GM18519 (cell line): ENCODE measurements around the gene ZCCHC3.
"Not testable (repeated sequence)": the region's sequence is repeated elsewhere in the genome, so short reads cannot be mapped to it uniquely, and the experiment has no call there.

Experiments
- ATAC-seq: cut with Tn5 transposase; IDR thresholded peaks from one replicate; pipeline ENCODE4 v1.9.1; 2021; ENCODE audit warnings: mild to moderate bottlenecking, moderate library complexity; ENCODE audit not compliant: unreplicated experiment, low FRiP score

ZCCHC3 gene, protein sequence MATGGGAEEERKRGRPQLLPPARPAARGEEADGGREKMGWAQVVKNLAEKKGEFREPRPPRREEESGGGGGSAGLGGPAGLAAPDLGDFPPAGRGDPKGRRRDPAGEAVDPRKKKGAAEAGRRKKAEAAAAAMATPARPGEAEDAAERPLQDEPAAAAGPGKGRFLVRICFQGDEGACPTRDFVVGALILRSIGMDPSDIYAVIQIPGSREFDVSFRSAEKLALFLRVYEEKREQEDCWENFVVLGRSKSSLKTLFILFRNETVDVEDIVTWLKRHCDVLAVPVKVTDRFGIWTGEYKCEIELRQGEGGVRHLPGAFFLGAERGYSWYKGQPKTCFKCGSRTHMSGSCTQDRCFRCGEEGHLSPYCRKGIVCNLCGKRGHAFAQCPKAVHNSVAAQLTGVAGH

DNA sequence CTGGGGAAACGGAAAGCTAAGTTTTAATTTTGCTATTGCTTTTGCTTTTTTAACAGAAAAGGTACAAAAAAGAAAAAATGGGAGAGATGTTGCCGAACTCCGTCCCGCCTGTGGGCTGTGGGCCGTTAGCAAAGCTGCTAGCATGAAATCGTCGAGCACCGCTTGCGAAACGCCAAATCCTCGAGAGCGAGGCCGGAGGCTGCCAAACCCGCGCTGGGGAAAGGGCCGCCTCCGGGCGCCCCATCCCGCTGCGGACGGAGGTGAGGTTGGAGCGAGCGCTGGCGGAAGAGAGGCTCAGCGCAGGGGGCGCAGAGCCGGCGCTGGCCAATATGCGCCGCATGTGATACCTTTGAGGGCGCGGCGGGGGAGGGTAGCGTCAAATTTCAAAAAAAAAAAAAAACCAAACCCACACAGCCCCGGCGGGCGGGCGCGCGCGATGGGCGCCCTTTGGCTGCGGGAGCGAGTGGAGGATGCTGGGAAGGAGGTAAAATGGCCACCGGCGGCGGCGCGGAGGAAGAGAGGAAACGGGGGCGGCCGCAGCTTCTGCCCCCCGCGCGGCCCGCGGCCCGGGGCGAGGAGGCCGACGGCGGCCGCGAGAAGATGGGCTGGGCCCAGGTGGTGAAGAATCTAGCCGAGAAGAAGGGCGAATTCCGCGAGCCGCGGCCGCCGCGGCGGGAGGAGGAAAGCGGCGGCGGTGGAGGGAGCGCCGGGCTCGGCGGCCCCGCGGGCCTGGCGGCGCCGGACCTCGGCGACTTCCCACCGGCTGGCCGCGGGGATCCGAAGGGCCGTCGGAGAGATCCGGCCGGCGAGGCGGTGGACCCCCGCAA is at the start of gene ZCCHC3:
Gene ZCCHC3 (plus strand): TSS at position 473 of the 827 bp plus-strand sequence. CDS start 17 bp downstream, at position 490.
- ATAC-seq = peak; percentile 44

DNA sequence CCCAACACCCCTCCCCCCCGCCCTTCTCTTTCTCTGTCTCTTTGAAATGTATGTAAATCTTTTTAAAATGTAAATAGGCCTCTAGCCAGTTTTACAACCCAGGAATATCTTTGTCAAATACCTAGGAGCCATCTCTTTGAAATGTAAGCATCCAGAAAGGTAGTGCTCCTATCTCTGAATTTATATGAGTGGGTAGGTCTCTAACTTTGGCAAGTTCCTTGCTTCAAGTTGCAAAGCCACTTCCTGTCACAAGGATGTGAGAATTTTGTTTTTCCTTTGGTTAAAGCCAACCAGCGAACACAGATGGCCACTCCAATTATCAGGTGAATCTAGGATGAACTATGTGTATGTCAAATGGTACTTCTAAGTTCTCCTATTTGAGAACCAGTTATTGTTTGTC is 46.0 kb upstream of the ZCCHC3 start:
- ATAC-seq = no peak

DNA sequence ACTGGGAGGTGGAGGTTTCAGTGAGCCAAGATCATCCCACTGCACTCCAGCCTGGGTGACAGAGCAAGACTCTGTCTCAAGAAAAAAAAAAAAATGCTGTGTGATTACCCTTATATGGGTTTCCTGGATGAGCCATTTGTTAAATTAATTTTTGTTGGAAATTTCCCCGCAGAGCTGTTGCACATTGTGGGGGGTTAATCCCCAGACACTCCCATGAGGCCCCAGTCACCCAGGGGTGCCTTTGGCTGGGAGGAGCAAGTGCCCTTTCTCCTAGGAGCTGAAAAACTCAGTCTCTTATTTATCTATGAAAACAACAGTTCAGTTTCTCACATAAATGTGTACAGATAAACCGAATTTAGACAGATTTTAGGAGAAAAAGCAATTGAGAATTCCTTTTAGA is 44.6 kb upstream of the ZCCHC3 start:
- no peak for ATAC-seq

DNA sequence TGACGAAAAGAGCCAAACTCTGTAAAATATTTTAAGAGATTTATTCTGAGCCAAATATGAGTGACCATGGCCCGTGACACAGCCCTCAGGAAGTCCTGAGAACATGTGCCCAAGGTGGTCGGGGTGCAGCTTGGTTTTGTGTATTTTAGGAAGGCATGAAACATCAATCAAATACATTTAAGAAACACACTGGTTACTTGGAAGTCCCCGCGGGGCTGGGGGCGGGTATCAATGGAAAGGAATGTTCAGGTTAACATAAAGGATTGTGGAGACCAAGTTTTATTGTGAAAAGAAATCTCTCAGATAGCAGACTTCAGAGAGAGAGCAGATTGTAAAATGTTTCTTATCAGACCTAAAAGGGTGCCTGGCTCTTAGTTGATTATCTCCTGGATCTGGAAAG is 43.9 kb upstream of the ZCCHC3 start:
- not testable (repeated sequence) for ATAC-seq

DNA sequence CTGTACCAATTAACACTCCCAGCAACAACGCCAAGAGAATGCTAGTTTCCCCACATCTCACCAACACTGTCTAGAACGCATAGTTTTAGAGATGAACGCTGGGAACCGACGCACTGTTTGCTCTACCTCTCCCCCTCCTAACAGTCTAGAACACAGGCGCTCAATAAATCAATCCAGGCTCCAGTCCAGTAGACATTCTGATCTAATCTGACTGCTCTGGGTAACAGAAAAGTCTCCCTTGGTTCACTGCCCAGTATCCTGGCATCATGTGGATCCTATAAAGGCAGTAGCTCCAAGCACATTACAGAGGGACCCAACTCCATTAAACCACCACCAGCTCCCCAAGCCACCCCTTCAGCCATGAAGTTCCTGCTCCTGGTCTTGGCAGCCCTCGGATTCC is 40.0 kb upstream of the ZCCHC3 start, which contains the start of gene DEFB132:
Gene DEFB132 (plus strand): TSS at position 306 of the 400 bp plus-strand sequence. CDS start 55 bp downstream, at position 361.
- no peak for ATAC-seq

DNA sequence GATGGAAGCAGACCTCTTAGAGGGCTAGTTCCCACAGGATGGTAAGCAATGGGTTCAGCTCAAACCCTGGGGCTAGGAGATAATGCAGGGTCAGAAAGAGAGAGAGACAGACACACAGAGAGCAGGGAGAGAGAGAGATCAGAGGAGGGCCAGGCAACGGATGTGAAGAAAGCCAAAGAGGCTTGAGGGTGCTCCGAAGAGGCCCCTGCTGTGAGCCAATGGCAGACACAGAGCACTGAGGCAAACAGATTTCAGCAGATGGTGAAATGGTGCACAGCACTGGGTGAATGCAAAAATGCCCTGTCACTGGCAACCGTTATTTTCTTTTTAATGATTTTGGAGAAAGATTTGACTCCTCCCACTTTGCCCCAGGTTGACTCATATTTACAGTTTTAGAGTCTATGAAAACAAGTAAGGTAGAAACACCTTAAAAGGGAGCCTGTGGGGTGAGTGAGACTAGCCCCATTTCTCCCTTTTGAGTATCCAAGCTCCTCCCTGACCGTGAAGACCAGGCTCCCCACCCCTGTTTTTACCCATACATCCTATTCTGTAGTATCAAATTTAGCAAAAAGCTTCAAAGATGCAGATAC is 39.0 kb upstream of the ZCCHC3 start:
- no peak for ATAC-seq

DNA sequence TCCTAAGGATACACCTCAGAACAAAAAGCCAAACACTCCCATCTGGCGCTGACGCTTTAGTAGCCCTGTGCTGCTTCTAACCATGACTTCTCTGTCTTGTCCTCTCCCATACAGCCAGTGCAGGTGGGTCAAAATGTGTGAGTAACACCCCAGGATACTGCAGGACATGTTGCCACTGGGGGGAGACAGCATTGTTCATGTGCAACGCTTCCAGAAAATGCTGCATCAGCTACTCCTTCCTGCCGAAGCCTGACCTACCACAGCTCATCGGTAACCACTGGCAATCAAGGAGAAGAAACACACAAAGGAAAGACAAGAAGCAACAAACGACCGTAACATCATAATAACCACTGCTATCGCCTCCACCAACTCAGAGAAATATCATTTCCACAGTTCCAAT is 38.4 kb upstream of the ZCCHC3 start:
- no peak for ATAC-seq

DNA sequence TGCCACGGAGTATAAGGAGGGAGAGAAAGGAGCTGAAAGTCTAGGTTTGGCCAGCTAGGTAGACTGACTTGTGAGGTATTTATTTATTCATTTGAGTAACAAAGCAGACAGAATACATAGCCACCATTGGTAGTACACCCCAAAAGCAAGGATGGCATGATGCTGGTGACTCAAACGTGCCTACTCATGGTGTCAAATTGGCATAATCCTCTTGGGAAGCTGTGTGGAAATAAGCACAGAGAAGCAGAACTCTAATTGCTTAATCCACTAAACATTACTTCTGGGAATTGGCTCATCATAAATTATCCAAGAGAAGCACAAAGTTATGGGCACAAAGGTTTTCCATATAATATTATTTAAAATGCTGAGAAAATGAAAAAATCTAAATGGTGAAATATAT is 37.4 kb upstream of the ZCCHC3 start:
- ATAC-seq = no peak

DNA sequence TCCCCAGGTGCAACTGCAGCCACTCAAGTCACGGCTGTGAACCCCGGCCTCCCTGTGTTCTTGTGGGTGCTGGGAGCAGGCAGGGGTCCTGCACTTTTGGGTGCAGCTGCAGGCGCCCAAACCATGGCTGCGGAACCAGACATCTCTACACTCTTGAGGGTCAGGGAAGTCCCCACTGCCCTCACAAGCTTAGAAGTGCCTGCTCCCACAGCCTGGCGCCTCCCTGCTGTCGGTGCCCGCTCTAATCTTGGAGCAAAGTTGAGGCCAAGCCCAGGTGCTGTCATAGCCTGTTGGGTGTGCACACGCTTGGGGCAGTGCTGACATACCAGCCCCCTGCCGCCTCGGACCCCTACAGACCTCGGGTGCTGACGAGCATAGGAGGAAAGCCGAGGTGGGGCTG is 33.7 kb upstream of the ZCCHC3 start:
- ATAC-seq = no peak

DNA sequence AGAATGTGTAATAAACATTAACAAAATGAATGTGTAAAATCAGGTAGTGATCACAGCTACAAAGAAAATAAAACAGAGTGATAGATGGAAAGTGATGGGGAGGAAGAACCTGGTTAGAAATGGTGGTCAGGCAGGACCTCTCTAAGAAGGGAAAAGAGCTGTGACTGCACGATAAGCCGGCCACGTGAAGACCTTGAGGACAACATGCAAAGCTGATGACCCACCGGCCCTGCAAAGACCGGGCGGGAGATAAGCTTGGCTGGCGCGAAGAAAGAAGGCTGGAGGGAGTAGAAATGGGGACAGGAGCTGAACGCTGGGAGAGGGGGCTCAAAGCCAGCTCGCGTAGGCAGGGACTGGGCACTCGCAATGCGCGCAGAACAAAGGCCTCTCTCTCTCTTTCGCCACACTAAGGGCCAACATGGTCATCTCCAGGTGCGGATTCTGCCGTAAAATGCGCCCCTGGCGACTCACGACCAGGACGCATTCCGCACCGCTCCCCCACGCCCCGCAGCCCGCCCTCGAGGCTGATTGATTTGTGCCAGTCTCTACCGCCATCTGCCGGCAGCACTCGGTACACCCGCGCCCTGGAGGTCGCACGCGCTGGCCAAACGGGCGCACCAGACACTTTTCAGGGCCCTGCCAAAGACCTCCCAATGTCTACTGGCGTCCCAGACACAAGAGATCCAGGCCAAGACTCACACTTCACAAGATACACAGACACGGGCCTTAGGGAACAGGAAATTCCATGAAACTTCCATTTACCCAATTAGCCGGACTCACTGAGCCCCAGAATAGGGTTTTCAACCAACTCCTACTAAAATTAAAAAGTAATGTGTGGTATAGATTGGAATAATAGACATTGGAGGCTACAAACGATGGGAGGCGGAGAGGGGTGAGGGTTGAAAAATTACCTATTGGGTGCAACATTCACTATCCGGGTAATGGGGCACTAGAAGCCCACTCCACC is 30.5 kb upstream of the ZCCHC3 start:
- ATAC-seq = peak; percentile 71

DNA sequence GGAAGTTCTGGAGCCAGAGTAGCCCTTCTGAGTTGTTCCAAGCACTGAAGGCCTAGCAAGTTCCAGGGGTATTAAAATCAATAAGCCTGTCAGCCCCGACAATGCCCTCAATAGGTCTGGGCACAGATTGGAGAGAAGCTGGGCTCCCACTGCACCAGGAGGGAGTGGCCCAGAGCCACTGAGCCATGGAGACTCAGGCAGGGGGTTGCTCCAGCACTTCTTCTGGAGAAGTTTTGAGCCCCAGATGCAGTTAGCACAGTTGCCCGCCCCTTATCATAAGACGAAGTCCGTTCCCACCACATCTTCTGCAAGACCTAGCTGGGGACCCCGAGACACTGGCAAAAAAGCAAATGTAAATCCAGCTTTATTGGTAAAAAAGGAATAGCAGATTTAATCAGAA is 26.9 kb upstream of the ZCCHC3 start:
- no peak for ATAC-seq

DNA sequence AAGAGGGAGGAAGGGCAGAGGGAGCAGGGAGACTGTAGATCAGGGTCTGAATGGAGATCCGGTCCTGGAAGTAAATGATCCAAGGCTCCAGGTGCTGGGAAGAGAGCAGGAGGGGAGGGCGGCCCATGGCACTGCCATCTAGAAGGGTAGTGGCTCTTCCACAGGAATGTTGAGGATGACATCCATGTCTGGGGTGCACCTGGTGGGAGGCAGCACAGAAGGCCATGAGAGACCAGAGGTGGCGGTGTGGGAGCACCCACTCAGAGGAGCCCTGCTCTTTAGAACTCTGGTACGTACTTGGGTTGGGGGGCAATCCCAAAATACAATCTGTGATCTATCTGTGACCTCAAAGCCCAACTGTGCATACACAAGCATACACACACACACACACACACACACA is 26.3 kb upstream of the ZCCHC3 start:
- no peak for ATAC-seq

DNA sequence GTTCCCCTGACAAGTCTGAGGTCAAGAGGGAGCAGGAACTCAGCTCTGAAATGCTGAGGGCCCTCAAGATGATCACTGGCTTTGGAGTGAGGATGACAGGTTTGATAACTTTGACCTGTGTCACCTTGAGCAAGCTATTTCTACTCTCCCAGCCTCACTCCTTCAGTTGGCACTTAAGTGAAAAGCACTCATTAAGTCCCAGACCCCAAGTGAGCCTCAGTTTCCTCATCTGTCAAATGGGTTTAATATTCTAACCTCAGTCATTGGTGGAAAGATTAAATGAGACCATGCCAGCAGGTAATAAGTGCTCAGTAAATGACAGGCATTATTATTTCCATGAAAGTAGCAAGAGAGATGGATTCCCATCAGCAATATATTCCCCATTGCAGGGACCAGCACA is 25.8 kb upstream of the ZCCHC3 start:
- no peak for ATAC-seq

DNA sequence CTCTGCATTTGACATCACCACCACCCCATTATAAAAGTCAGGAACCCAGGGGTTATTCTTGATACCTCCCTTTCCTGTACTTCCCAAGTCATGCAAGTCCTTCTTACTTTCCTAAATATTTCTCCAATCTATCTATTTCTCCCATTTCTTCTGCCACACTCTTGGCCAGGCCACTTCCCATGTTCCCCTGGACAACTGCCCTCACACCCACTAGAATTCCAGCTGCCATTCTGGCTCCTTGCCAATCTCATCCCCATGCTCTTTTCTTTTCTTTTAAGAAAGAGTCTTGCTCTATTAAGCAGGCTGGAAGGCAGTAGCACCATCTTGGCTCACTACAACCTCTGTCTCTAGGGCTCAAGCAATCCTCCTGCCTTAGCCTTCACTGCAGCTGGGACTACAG is 24.7 kb upstream of the ZCCHC3 start:
- ATAC-seq = no peak

DNA sequence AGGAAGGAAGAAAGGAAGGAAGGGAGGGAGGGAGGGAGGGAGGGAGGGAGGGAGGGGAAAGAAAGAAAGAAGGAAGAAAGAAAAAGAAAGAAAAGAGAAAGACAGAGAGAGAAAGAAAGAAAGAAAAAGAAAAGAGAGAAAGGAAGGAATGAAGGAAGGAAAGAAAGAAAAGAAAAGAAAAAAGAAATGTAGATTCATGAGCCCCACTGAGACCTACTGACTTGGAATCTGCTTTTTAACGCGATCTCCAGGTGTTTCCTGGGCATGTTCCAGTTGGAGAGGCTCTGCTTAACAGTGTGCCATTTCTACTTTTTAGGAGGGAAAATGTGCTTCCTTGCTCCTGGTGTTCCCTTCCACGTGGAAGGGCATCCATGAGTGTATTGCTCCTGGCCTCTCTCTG is 23.5 kb upstream of the ZCCHC3 start:
- no peak for ATAC-seq

DNA sequence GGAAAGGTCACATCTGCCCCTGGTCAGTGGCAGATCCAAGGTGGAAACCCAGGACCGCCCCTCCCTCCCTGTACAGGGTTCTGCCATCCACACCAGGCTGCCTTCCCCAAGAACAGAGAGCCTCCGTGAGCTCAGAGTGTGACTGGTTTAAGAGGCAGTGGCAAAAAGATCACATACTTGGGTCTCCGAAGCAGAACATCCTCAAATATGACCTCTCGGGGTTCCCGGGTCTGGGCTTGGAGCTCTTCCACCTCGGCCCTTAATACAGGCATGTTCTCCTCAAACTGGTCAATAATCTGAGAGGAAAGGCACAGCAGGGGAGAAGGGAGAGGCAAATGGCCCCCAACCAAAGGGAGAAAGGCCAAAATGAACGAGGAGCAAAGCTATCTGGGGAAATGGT is 21.6 kb upstream of the ZCCHC3 start:
- no peak for ATAC-seq

DNA sequence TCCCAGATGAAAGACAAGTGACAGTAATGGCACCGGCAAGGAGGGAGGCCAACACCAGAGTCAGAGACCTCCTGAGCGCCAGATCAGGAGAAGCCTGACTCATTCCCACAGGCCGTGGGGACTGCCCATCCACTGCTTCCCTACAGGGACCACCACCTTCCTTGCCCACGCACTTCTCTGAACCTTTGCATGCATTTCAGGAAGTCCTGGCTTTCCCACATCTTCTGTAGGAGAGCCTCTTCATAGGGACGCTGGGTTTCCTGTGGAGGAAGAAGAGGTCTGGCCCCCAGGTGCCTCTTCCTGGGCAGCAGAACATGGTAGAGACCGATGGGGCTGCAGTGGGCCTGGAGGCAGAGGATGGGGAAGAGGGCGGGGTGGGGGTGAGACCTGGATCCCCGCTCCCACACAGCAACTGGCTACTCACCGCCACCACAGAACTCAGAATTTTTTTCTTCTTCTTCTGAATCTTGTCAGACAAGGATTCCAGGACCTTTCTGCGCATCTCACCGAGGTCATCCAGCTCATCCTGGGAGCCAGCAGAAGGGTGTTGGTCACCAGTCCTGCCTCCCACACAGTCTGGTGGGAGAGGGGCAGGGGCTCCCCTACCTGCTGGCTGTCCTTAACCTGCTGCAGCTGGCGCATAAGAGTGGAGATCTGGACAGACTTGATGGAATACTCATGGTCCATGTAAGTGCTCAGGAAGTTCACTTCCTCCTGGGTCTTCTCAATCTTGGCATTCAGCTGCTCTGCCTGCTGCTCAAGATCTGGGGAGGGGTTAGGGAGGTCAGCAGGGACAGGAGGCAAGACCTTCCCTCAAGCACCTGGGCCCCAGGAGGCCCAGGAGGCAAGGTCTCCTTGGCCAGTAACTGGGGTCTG is 20.5 kb upstream of the ZCCHC3 start:
- no peak for ATAC-seq

DNA sequence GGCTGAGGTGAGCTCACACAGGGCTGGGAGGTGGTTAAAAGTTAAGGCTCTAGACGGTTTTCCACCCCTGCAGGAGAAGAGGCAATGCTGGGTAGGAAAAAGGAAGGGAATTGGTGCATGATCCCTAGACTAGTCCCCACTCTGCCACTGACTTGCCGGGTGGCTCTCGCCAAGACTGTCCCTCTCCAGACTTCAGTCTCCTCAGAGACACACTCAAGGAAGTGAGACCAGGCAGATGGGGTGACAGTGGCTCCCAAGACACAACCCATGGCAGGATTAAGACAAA is 19.9 kb upstream of the ZCCHC3 start:
- no peak for ATAC-seq

DNA sequence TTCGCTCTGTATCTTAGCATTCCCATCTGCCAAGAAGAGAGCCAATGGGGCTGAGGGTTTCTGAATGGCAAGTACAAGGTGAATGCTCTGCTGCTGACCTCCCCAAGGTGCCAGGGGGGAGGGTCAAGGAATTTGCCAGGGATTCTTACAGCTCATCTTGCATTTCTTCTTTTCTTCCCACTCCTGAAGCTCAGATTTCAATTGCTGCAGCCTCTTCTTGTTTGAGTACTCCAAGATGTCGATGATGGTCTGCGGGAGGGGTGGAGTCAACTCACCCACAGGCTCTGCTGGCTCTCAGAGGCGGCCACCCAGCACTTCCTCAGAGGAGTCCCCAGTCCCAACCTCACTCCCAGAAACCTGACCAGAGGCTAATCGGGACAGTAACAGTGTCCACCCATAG is 19.2 kb upstream of the ZCCHC3 start:
- no peak for ATAC-seq
